ENCODE data around the gene VAT1L.

VAT1L gene

GRCh38 chr16:77913738-77914253 is 125.4 kb downstream of the VAT1L start:
- DNase-seq (ENCODE audit: insufficient read length, low spot score) (no peak), FAIRE-seq (no peak)
- no peak for TF ChIP-seq POLR2A (IDR thresholded peaks at IDR 0.05; ENCODE audit: low read depth, low read length)

- TF ChIP-seq POLR2A (IDR thresholded peaks at IDR 0.05; ENCODE audit: low read depth, low read length) = no peak
- FAIRE-seq = no peak
- no peak for DNase-seq (ENCODE audit: insufficient read length, low spot score)
These were observed 127.7 kb downstream of the VAT1L start for GRCh38 chr16:77916111-77916510.

- FAIRE-seq = no peak
- no peak for TF ChIP-seq POLR2A (IDR thresholded peaks at IDR 0.05; ENCODE audit: low read depth, low read length)
- DNase-seq (ENCODE audit: insufficient read length, low spot score) = no peak
These were observed 129.6 kb downstream of the VAT1L start for GRCh38 chr16:77917971-77918370.

- TF ChIP-seq POLR2A (IDR thresholded peaks at IDR 0.05; ENCODE audit: low read depth, low read length) = no peak
- DNase-seq (ENCODE audit: insufficient read length, low spot score) = no peak
- FAIRE-seq = no peak
These were observed 130.7 kb downstream of the VAT1L start for GRCh38 chr16:77918809-77919707.

GRCh38 chr16:77919761-77920415 is 131.5 kb downstream of the VAT1L start:
- FAIRE-seq = no peak
- no peak for TF ChIP-seq POLR2A (IDR thresholded peaks at IDR 0.05; ENCODE audit: low read depth, low read length)
- no peak for DNase-seq (ENCODE audit: insufficient read length, low spot score)

GRCh38 chr16:77920984-77921383 is 132.6 kb downstream of the VAT1L start:
- no peak for FAIRE-seq
- no peak for TF ChIP-seq POLR2A (IDR thresholded peaks at IDR 0.05; ENCODE audit: low read depth, low read length)
- DNase-seq (ENCODE audit: insufficient read length, low spot score) = no peak

- DNase-seq (ENCODE audit: insufficient read length, low spot score) (no peak), FAIRE-seq (no peak)
- no peak for TF ChIP-seq POLR2A (IDR thresholded peaks at IDR 0.05; ENCODE audit: low read depth, low read length)
These were observed 133.9 kb downstream of the VAT1L start for GRCh38 chr16:77922228-77922754.

GRCh38 chr16:77925531-77925930 is 137.2 kb downstream of the VAT1L start:
- FAIRE-seq (no peak), DNase-seq (ENCODE audit: insufficient read length, low spot score) (no peak)
- TF ChIP-seq POLR2A (IDR thresholded peaks at IDR 0.05; ENCODE audit: low read depth, low read length) = no peak

- FAIRE-seq (no peak), DNase-seq (ENCODE audit: insufficient read length, low spot score) (no peak)
- no peak for TF ChIP-seq POLR2A (IDR thresholded peaks at IDR 0.05; ENCODE audit: low read depth, low read length)
These were observed 139.7 kb downstream of the VAT1L start for GRCh38 chr16:77928096-77928495.

- DNase-seq (ENCODE audit: insufficient read length, low spot score) (no peak), FAIRE-seq (no peak)
- no peak for TF ChIP-seq POLR2A (IDR thresholded peaks at IDR 0.05; ENCODE audit: low read depth, low read length)
These were observed 140.6 kb downstream of the VAT1L start for GRCh38 chr16:77929004-77929403.

- TF ChIP-seq POLR2A (IDR thresholded peaks at IDR 0.05; ENCODE audit: low read depth, low read length) = no peak
- DNase-seq (ENCODE audit: insufficient read length, low spot score) (no peak), FAIRE-seq (no peak)
These were observed 142.7 kb downstream of the VAT1L start for GRCh38 chr16:77931058-77931457.

- no peak for DNase-seq (ENCODE audit: insufficient read length, low spot score)
- no peak for FAIRE-seq
- TF ChIP-seq POLR2A (IDR thresholded peaks at IDR 0.05; ENCODE audit: low read depth, low read length) = no peak
These were observed 149.2 kb downstream of the VAT1L start for GRCh38 chr16:77937473-77938149.

GRCh38 chr16:77938913-77939312 is 150.5 kb downstream of the VAT1L start:
- DNase-seq (ENCODE audit: insufficient read length, low spot score) (no peak), FAIRE-seq (no peak)

GRCh38 chr16:77939968-77940367 is 151.6 kb downstream of the VAT1L start:
- FAIRE-seq (no peak), DNase-seq (ENCODE audit: insufficient read length, low spot score) (no peak)
- TF ChIP-seq POLR2A (IDR thresholded peaks at IDR 0.05; ENCODE audit: low read depth, low read length) = no peak

More at GRCh38 chr16:77938913-77939312, 150.5 kb downstream of the VAT1L start:
- TF ChIP-seq POLR2A (IDR thresholded peaks at IDR 0.05; ENCODE audit: low read depth, low read length) = no peak
